Upper lobe of right lung (tissue), 1 donor: ENCODE results near the gene RNF220. TPM values are rescaled to one million over a fixed set of nuclear protein-coding genes. Genes with fewer than 3 reads are reported as not detected.

ENCODE experiments used
- ATAC-seq: fragments of 200-7000 bp; cut with Tn5 transposase; one replicate; pipeline ENCODE4 v1.9.1; 2020; ENCODE audit warnings: mild to moderate bottlenecking, moderate library complexity
- DNase-seq: peaks from one replicate; pipeline ENCODE4 v3.0.0-alpha.2; 2020
- H3K27ac ChIP-seq: fragments of 200-600 bp; one replicate; pipeline ENCODE4 v1.8.0; 2022
- H3K27me3 ChIP-seq: fragments of 200-600 bp; one replicate; pipeline ENCODE4 v1.8.0; 2022; ENCODE audit warnings: mild to moderate bottlenecking
- H3K36me3 ChIP-seq: fragments of 200-600 bp; one replicate; pipeline ENCODE4 v1.8.0; 2022
- H3K4me1 ChIP-seq: fragments of 200-600 bp; one replicate; pipeline ENCODE4 v1.8.0; 2022
- H3K4me3 ChIP-seq: fragments of 200-600 bp; one replicate; pipeline ENCODE4 v1.8.0; 2022; ENCODE audit warnings: mild to moderate bottlenecking
- H3K9me3 ChIP-seq: fragments of 200-600 bp; one replicate; pipeline ENCODE4 v1.8.0; 2022
- intact Hi-C: fragments of 100-400 bp; cut with DNase I; formaldehyde crosslinking; loops from one replicate; pipeline ENCODE4 v1.11.0; 2022
- total RNA-seq: library from RNA; stranded (reverse); fragmentation: NEBNext Ultra II Directional; extraction: Animal tissue kit (Norgen Biotek cat#: 25700); gene quantifications from one replicate; pipeline ENCODE4 v1.2.1, GENCODE V29; 2021
- TF ChIP-seq, protein P1 (sequence below): fragments of 200-600 bp; IDR thresholded peaks from one replicate; pipeline ENCODE4 v1.8.0; 2022; ENCODE audit warnings: antibody characterized with exemption
- donor health status: DM: no; HTN: yes; CAD: no; lungs with severe emphysema.

RNF220 gene
- total RNA-seq, 1 donor from 2014 or later = 72.6 TPM

- Histone ChIP-seq H3K4me1 (no peaks in the 10 kb centered on the region), H3K27me3 (no peaks in the 10 kb centered on the region), H3K27ac (no peak overlapping the region), H3K9me3 (no peaks in the 10 kb centered on the region), H3K36me3 (no peaks in the 10 kb centered on the region), H3K4me3 (no peak overlapping the region)
- DNase-seq (no peak), ATAC-seq (no peak)
- intact Hi-C loops = no loop called here
- TF ChIP-seq, protein P1, sequence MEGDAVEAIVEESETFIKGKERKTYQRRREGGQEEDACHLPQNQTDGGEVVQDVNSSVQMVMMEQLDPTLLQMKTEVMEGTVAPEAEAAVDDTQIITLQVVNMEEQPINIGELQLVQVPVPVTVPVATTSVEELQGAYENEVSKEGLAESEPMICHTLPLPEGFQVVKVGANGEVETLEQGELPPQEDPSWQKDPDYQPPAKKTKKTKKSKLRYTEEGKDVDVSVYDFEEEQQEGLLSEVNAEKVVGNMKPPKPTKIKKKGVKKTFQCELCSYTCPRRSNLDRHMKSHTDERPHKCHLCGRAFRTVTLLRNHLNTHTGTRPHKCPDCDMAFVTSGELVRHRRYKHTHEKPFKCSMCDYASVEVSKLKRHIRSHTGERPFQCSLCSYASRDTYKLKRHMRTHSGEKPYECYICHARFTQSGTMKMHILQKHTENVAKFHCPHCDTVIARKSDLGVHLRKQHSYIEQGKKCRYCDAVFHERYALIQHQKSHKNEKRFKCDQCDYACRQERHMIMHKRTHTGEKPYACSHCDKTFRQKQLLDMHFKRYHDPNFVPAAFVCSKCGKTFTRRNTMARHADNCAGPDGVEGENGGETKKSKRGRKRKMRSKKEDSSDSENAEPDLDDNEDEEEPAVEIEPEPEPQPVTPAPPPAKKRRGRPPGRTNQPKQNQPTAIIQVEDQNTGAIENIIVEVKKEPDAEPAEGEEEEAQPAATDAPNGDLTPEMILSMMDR = no peak
Observed at GRCh38 chr1:44611419-44611818, 206.4 kb downstream of the RNF220 start.

DNA sequence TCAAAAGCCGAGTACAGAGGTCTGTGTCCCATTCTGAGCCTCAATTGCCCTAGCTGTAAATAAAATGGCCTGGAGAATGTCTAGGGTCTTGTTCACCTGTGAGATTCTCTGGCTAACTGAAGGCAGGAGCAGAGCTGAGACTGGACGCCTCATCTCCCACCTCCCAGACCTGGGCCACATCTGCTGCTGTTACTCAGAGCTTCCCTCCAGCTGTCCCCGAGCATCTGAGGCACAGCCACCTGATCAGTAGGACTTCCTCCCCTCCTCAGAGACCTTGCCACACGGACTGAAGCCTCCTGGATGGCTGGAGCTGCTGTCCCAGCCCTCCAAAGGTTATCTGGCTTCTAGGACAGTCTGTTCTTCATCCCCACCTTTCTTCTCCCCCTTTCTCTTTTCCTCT is 206.8 kb downstream of the RNF220 start:
- TF ChIP-seq, protein P1 = no peak
- no peak for ATAC-seq

GRCh38 chr1:44613941-44614340 is 208.9 kb downstream of the RNF220 start:
- Histone ChIP-seq H3K27ac (no peak overlapping the region), H3K27me3 (no peaks in the 10 kb centered on the region), H3K4me1 (no peaks in the 10 kb centered on the region), H3K36me3 (no peaks in the 10 kb centered on the region), H3K9me3 (no peaks in the 10 kb centered on the region), H3K4me3 (no peak overlapping the region)
- TF ChIP-seq, protein P1 = no peak
- no peak for ATAC-seq
- intact Hi-C loops = no loop called here
- no peak for DNase-seq

More for the DNA sequence above, 206.8 kb downstream of the RNF220 start:
- H3K27me3 ChIP-seq = no peaks in the 10 kb centered on the region
- H3K4me1 ChIP-seq = no peaks in the 10 kb centered on the region
- H3K27ac ChIP-seq = no peak overlapping the region
- no peaks in the 10 kb centered on the region for H3K36me3 ChIP-seq
- intact Hi-C loops = no loop called here
- H3K4me3 ChIP-seq = no peak overlapping the region
- no peak for DNase-seq
- no peaks in the 10 kb centered on the region for H3K9me3 ChIP-seq

GRCh38 chr1:44616284-44616990 is 211.4 kb downstream of the RNF220 start:
- H3K27ac ChIP-seq = no peak overlapping the region
- no peak for ATAC-seq

DNA sequence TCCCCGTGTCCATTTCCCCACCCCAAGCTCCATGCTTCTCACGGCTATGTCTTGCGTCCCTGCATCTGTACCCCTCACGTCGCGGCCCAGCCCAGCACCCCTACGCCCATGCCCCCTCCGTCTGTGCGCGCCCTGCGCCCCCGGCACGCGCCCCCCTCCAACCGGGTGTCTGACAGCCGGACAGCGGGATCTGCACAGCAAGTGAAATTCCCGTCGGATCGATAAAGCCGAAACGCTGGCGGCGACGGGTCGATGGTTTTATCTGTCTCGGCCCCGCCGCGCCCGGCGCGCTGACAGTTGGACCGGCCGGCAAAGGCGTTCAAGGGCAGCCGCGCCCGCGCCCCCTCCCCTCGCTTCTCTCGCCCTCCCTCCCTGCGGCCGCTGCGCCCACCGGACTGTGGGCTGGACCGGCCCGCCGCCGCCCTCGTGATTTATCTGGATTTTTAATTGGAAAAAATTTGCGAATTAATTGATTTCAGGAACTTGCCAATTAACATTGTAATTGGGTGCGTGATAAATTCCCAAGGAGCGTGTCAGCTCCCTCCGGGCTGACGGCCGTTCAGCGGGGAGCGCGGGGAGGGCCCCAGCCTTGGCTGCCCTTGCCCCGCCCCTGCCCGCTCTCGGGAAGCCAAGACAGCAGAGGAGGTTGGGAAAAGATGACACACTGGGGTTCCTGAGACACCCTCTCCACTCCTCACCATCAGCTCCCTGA is 212.1 kb downstream of the RNF220 start:
- Histone ChIP-seq H3K27me3 (no peaks in the 10 kb centered on the region), H3K4me3 (peak overlapping the region; percentile 21), H3K27ac (no peak overlapping the region), H3K4me1 (no peaks in the 10 kb centered on the region), H3K36me3 (no peaks in the 10 kb centered on the region), H3K9me3 (no peaks in the 10 kb centered on the region)
- TF ChIP-seq, protein P1 = no peak
- DNase-seq = no peak
- intact Hi-C loops = no loop called here
- no peak for ATAC-seq

More at GRCh38 chr1:44616284-44616990, 211.4 kb downstream of the RNF220 start:
- H3K36me3 ChIP-seq = no peaks in the 10 kb centered on the region
- H3K9me3 ChIP-seq = no peaks in the 10 kb centered on the region
- intact Hi-C loops = no loop called here
- no peak overlapping the region for H3K4me3 ChIP-seq
- no peak for DNase-seq
- no peaks in the 10 kb centered on the region for H3K4me1 ChIP-seq
- TF ChIP-seq, protein P1 = no peak
- no peaks in the 10 kb centered on the region for H3K27me3 ChIP-seq
